DOHH2 (cell line): ENCODE data around the gene PYGM.

ENCODE experiments used
- EZH2phosphoT487 ChIP-seq: fragments of 200-600 bp; sonication (generic); IDR thresholded peaks from 2 replicates; pipeline ENCODE4 v1.6.1; 2017; ENCODE audit warnings: borderline replicate concordance, mild to moderate bottlenecking, antibody characterized with exemption, low read length, moderate library complexity, mixed read lengths
- TF ChIP-seq, protein P1 (sequence below): fragments of 200-600 bp; sonication (generic); IDR thresholded peaks from one replicate; pipeline ENCODE4 v1.5.1; 2014; ENCODE audit warnings: antibody characterized with exemption, mild to moderate bottlenecking, low read depth, low read length; ENCODE audit not compliant: poor library complexity, severe bottlenecking

DNA sequence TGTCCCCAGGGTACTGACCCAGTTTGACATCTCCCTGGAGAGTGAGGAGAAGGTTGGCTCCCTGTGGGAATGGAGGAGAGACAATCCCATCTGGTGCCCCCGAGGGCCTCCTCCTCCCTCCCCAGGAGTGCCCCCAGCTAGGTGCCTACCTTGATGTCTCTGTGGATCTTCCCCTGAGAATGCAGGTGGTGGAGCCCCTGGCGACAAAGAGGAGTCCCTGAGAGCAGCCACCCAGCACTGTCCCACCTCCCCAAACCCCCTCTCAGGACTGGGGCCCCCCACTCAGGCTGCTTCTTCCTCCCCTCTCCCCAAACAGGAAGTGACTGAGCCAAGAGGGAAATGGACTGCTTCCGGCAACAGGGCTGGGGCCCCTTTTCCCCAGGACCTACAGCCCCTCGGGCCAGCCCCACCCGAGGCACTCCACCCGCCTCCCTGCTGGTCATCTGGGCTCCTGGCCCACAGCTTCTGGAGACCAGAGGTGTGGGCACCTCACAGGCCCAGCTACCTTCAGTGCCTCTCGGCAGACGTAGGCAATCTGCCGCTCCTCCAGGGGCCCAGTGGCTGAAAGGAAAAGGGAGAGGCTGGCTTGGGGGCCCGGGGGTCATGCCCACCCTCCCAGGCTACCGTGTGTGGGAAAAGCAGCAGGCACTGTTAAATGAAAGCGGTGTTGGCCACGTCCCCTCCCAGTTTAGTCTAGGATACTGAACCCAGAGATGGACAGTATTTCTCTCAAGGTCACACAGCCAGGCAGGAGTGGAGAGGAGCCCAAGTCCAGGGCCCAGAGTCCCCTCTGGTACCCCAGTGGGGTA lies 42.0 kb upstream of the PYGM start:
- TF ChIP-seq, protein P1, sequence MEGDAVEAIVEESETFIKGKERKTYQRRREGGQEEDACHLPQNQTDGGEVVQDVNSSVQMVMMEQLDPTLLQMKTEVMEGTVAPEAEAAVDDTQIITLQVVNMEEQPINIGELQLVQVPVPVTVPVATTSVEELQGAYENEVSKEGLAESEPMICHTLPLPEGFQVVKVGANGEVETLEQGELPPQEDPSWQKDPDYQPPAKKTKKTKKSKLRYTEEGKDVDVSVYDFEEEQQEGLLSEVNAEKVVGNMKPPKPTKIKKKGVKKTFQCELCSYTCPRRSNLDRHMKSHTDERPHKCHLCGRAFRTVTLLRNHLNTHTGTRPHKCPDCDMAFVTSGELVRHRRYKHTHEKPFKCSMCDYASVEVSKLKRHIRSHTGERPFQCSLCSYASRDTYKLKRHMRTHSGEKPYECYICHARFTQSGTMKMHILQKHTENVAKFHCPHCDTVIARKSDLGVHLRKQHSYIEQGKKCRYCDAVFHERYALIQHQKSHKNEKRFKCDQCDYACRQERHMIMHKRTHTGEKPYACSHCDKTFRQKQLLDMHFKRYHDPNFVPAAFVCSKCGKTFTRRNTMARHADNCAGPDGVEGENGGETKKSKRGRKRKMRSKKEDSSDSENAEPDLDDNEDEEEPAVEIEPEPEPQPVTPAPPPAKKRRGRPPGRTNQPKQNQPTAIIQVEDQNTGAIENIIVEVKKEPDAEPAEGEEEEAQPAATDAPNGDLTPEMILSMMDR = peak; percentile 14
- TF ChIP-seq EZH2phosphoT487 = no peak
